ENCODE measurements around the gene TRMT61A.

The TRMT61A gene

GRCh38 chr14:103535081-103535890, 6.3 kb downstream of the TRMT61A start:
- no peak for DNase-seq (ENCODE audit: low read depth in 2 of 2)

- DNase-seq (ENCODE audit: low read depth in 2 of 2) = no peak
Observed at GRCh38 chr14:103535891-103536565, 7.0 kb downstream of the TRMT61A start.

GRCh38 chr14:103536693-103537092, 7.7 kb downstream of the TRMT61A start:
- DNase-seq (ENCODE audit: low read depth in 2 of 2) = no peak

GRCh38 chr14:103537175-103537990, 8.4 kb downstream of the TRMT61A start:
- DNase-seq (ENCODE audit: low read depth in 2 of 2) = no peak

GRCh38 chr14:103538291-103539055, 9.5 kb downstream of the TRMT61A start:
- DNase-seq (ENCODE audit: low read depth in 2 of 2) = no peak

GRCh38 chr14:103539056-103539825, 10.2 kb downstream of the TRMT61A start:
- no peak for DNase-seq (ENCODE audit: low read depth in 2 of 2)

- no peak for DNase-seq (ENCODE audit: low read depth in 2 of 2)
Observed at GRCh38 chr14:103540821-103541708, 12.1 kb downstream of the TRMT61A start.

- DNase-seq (ENCODE audit: low read depth in 2 of 2) = no peak
Observed at GRCh38 chr14:103541709-103542604, 13.0 kb downstream of the TRMT61A start.

- no peak for DNase-seq (ENCODE audit: low read depth in 2 of 2)
Observed at GRCh38 chr14:103542605-103543088, 13.7 kb downstream of the TRMT61A start.

- no peak for DNase-seq (ENCODE audit: low read depth in 2 of 2)
Observed at GRCh38 chr14:103543140-103543539, 14.1 kb downstream of the TRMT61A start.

- no peak for DNase-seq (ENCODE audit: low read depth in 2 of 2)
Observed at GRCh38 chr14:103543721-103544387, 14.9 kb downstream of the TRMT61A start.

GRCh38 chr14:103544388-103545218, 15.6 kb downstream of the TRMT61A start:
- DNase-seq (ENCODE audit: low read depth in 2 of 2) = no peak

- no peak for DNase-seq (ENCODE audit: low read depth in 2 of 2)
Observed at GRCh38 chr14:103545219-103545914, 16.4 kb downstream of the TRMT61A start.

- DNase-seq (ENCODE audit: low read depth in 2 of 2) = no peak
Observed at GRCh38 chr14:103545915-103546651, 17.1 kb downstream of the TRMT61A start.

- DNase-seq (ENCODE audit: low read depth in 2 of 2) = peak; percentile 61 to 70
Observed at GRCh38 chr14:103546652-103547454, 17.9 kb downstream of the TRMT61A start.
